Measurements from ENCODE around the gene HOXD1. TPM values are rescaled to one million over a fixed set of nuclear protein-coding genes. Genes with fewer than 3 reads are reported as not detected.

HOXD1 gene
- total RNA-seq, 1 donor from 2014 or later: 9.8 TPM

GRCh38 chr2:176181551-176181950, 6.9 kb upstream of the HOXD1 start:
- DNase-seq (ENCODE audit: low spot score in 2 of 2): no peak
- H3K4me1 ChIP-seq: peaks cover 0 to 3% of the 10 kb centered on the region in 2 donors
- intact Hi-C loops (cut with DNase I): no loop called here
- H3K27ac ChIP-seq: no peak overlapping the region
- no peaks in the 10 kb centered on the region for H3K36me3 ChIP-seq
- H3K27me3 ChIP-seq: peaks cover 19% of the 10 kb centered on the region
- H3K9me3 ChIP-seq: no peaks in the 10 kb centered on the region
- TF ChIP-seq, protein P1, sequence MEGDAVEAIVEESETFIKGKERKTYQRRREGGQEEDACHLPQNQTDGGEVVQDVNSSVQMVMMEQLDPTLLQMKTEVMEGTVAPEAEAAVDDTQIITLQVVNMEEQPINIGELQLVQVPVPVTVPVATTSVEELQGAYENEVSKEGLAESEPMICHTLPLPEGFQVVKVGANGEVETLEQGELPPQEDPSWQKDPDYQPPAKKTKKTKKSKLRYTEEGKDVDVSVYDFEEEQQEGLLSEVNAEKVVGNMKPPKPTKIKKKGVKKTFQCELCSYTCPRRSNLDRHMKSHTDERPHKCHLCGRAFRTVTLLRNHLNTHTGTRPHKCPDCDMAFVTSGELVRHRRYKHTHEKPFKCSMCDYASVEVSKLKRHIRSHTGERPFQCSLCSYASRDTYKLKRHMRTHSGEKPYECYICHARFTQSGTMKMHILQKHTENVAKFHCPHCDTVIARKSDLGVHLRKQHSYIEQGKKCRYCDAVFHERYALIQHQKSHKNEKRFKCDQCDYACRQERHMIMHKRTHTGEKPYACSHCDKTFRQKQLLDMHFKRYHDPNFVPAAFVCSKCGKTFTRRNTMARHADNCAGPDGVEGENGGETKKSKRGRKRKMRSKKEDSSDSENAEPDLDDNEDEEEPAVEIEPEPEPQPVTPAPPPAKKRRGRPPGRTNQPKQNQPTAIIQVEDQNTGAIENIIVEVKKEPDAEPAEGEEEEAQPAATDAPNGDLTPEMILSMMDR (IDR thresholded peaks at IDR 0.05): no peak
- no peak overlapping the region for H3K4me3 ChIP-seq

DNA sequence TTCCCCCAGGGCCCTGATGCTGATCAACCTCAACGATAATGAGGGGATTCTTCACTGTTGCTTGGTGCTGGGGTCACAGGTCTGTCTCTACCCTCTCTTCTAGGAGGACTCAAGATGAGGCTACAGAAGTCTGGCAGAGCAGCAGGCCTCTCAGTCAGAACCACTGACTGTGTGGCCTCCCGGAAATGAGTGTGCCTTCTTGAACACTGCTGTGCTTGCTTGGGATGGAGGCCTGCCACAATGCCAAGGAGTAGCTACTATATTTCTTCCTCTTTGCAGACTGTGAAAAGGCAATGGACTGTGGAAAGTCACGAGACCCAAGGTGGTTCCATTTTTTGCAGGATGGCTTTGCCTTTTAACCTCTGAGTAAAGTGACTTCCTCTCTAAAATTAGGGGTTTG, 5.8 kb upstream of the HOXD1 start:
- TF ChIP-seq, protein P1 (IDR thresholded peaks at IDR 0.05): no peak
- no peak overlapping the region for H3K27ac ChIP-seq
- H3K27me3 ChIP-seq: peaks cover 16% of the 10 kb centered on the region
- intact Hi-C loops (cut with DNase I): no loop called here
- H3K36me3 ChIP-seq: no peaks in the 10 kb centered on the region
- no peak overlapping the region for H3K4me3 ChIP-seq
- no peaks in the 10 kb centered on the region for H3K9me3 ChIP-seq
- peak in 1 of 2 donors; percentile 9 for DNase-seq (ENCODE audit: low spot score in 2 of 2)
- peaks cover 0 to 3% of the 10 kb centered on the region in 2 donors for H3K4me1 ChIP-seq

DNA sequence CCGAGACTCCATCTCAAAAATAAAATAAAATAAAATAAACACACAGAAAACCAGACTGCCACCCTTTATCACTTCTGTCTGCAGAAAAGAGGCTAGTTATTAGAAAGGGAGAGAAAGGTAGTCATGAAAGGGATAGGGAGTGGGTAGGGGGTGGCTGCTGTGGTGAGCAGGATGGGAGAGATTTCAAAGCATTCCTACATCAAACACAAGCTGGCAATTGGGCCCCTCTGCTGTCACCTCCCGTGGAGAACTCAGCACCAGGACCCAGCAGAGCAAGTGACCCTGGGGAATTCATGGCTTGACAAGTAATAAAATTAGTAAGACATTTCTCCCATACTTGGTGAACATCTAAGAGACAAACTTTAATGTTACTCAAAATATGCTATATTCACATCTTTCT, 3.7 kb upstream of the HOXD1 start:
- peaks cover 3 to 12% of the 10 kb centered on the region in 2 donors for H3K4me1 ChIP-seq
- intact Hi-C loops (cut with DNase I): loop anchor here (5.0 kb wide), 1 partner anchor 42 kb away; no protein-coding TSS in a partner anchor
- peaks cover 6% of the 10 kb centered on the region for H3K27me3 ChIP-seq
- no peak overlapping the region for H3K4me3 ChIP-seq
- no peaks in the 10 kb centered on the region for H3K36me3 ChIP-seq
- H3K9me3 ChIP-seq: no peaks in the 10 kb centered on the region
- H3K27ac ChIP-seq: no peak overlapping the region
- peak in 1 of 2 donors; percentile 42 for DNase-seq (ENCODE audit: low spot score in 2 of 2)
- TF ChIP-seq, protein P1 (IDR thresholded peaks at IDR 0.05): no peak

- Histone ChIP-seq H3K9me3 (no peaks in the 10 kb centered on the region), H3K27me3 (peaks cover 6% of the 10 kb centered on the region), H3K4me3 (no peak overlapping the region), H3K36me3 (no peaks in the 10 kb centered on the region), H3K27ac (no peak overlapping the region), H3K4me1 (peaks cover 3 to 12% of the 10 kb centered on the region in 2 donors)
- TF ChIP-seq, protein P1 (IDR thresholded peaks at IDR 0.05): no peak
- peak in 1 of 2 donors; percentile 8 for DNase-seq (ENCODE audit: low spot score in 2 of 2)
- intact Hi-C loops (cut with DNase I): loop anchor here (5.0 kb wide), 1 partner anchor 44 kb away; no protein-coding TSS in a partner anchor
Measured at GRCh38 chr2:176186024-176186423, 2.4 kb upstream of the HOXD1 start.

- no peak for DNase-seq (ENCODE audit: low spot score in 2 of 2)
- intact Hi-C loops (cut with DNase I): loop anchor here (5.0 kb wide), 1 partner anchor 45 kb away; no protein-coding TSS in a partner anchor
- peak overlapping the region; percentile 79 for H3K4me3 ChIP-seq
- no peak overlapping the region for H3K27ac ChIP-seq
- no peaks in the 10 kb centered on the region for H3K9me3 ChIP-seq
- H3K4me1 ChIP-seq: peaks cover 3 to 12% of the 10 kb centered on the region in 2 donors
- H3K27me3 ChIP-seq: peaks cover 6% of the 10 kb centered on the region
- H3K36me3 ChIP-seq: no peaks in the 10 kb centered on the region
- TF ChIP-seq, protein P1 (IDR thresholded peaks at IDR 0.05): no peak
Measured at GRCh38 chr2:176187200-176187898, 1.1 kb upstream of the HOXD1 start.
